CD4-positive, alpha-beta memory T cell (primary cell): ENCODE results near the gene TSPYL6. TPM values are rescaled to one million over a fixed set of nuclear protein-coding genes. Genes with fewer than 3 reads are reported as not detected.

Experiments used
- CTCF ChIA-PET: fragments of 350-600 bp; sonication (Branson Sonifier 250); formaldehyde crosslinking; loops from one replicate; lab custom pipeline; 2021; ENCODE audit warnings: inconsistent platforms; ENCODE audit not compliant: partially characterized antibody; lab: Charles Lee
- POLR2A ChIA-PET: fragments of 350-600 bp; sonication (Branson Sonifier 250); formaldehyde crosslinking; loops from one replicate; lab custom pipeline; 2021; ENCODE audit not compliant: partially characterized antibody; lab: Charles Lee
- DNase-seq, 5 donors: peaks; one replicate each; pipeline versions ENCODE4 v3.0.0 to v3.0.0-alpha.2; 2020 to 2022; ENCODE audit warnings: mixed read lengths in 1 of 5
- H3K27ac ChIP-seq: one replicate; pipeline ENCODE4 v1.7.0; 2013; ENCODE audit warnings: low read depth, low read length
- H3K27me3 ChIP-seq: 2 replicates; pipeline ENCODE4 v1.7.0; 2013; ENCODE audit warnings: mild to moderate bottlenecking, low read length, moderate library complexity; ENCODE audit not compliant: insufficient read depth
- H3K36me3 ChIP-seq: 2 replicates; pipeline ENCODE4 v1.7.0; 2013; ENCODE audit warnings: mild to moderate bottlenecking, low read length, moderate library complexity; ENCODE audit not compliant: insufficient read depth
- H3K4me1 ChIP-seq: 2 replicates; pipeline ENCODE4 v1.7.0; 2013; ENCODE audit warnings: mild to moderate bottlenecking, low read length, moderate library complexity; ENCODE audit not compliant: insufficient read depth
- H3K4me3 ChIP-seq, 2 donors: one replicate each; pipeline ENCODE4 v1.7.0; 2013; ENCODE audit warnings: low read length in 2 of 2, mild to moderate bottlenecking in 1 of 2
- H3K9me3 ChIP-seq, 2 donors: one replicate each; pipeline ENCODE4 v1.7.0; 2013; ENCODE audit warnings: low read length in 2 of 2, control low read depth in 1 of 2; ENCODE audit not compliant: control insufficient read depth in 1 of 2
- H3K27ac Mint-ChIP-seq, 7 donors: one replicate each; pipeline ENCODE4 v1.8.0; 2020 to 2021; ENCODE audit warnings: mixed read lengths in 7 of 7, mild to moderate bottlenecking in 6 of 7, inconsistent platforms in 3 of 7, moderate library complexity in 3 of 7
- H3K27me3 Mint-ChIP-seq, 2 donors: one replicate each; pipeline ENCODE4 v1.8.0; 2020 to 2021; ENCODE audit warnings: mixed read lengths in 2 of 2
- H3K36me3 Mint-ChIP-seq, 2 donors: one replicate each; pipeline ENCODE4 v1.8.0; 2020 to 2021; ENCODE audit warnings: mixed read lengths in 2 of 2, inconsistent platforms in 1 of 2, mild to moderate bottlenecking in 1 of 2
- H3K4me1 Mint-ChIP-seq, 4 donors: one replicate each; pipeline ENCODE4 v1.8.0; 2020 to 2021; ENCODE audit warnings: mixed read lengths in 4 of 4, mild to moderate bottlenecking in 1 of 4
- H3K4me3 Mint-ChIP-seq, 8 donors: one replicate each; pipeline ENCODE4 v1.8.0; 2020 to 2021; ENCODE audit warnings: mixed read lengths in 8 of 8, mild to moderate bottlenecking in 7 of 8, moderate library complexity in 6 of 8, inconsistent platforms in 3 of 8
- H3K9me3 Mint-ChIP-seq, 8 donors: one replicate each; pipeline ENCODE4 v1.8.0; 2020 to 2021; ENCODE audit warnings: mixed read lengths in 8 of 8, mild to moderate bottlenecking in 5 of 8, inconsistent platforms in 3 of 8, moderate library complexity in 1 of 8
- intact Hi-C: fragments of 100-400 bp; cut with micrococcal nuclease; formaldehyde crosslinking; loops from one replicate; pipeline ENCODE4 v1.15.1; 2023
- polyA plus RNA-seq, 2 donors: library from polyadenylated mRNA; unstranded; fragments of 300-500 nt; fragmentation: Illumina TruSeq; gene quantifications; one replicate each; pipeline ENCODE4 v1.2.3, GENCODE V29; 2021
- total RNA-seq, 2 experiments: library from RNA; stranded (reverse); gene quantifications; one replicate each; pipeline ENCODE4 v1.2.3, GENCODE V29; 2021

TSPYL6 gene
- total and polyA plus RNA-seq, 4 experiments from 2014 or later, result not detected

- no peaks in the 10 kb centered on the region for H3K36me3 ChIP-seq
- Mint-ChIP-seq H3K27me3 (no peaks in the 10 kb centered on the region), H3K36me3 (peaks cover 2 to 20% of the 10 kb centered on the region in 2 donors), H3K4me3 (no peak overlapping the region), H3K27ac (no peak overlapping the region), H3K9me3 (peaks cover 0 to 4% (median 0%) of the 10 kb centered on the region in 8 donors), H3K4me1 (peaks cover 0 to 2% (median 1%) of the 10 kb centered on the region in 4 donors)
- no peaks in the 10 kb centered on the region for H3K9me3 ChIP-seq
- DNase-seq, result no peak
- no peak overlapping the region for H3K4me3 ChIP-seq
- H3K27me3 ChIP-seq, result no peaks in the 10 kb centered on the region
- no peak overlapping the region for H3K27ac ChIP-seq
- ChIA-PET POLR2A (no interaction called here), CTCF (interaction anchor here (1.0 kb wide), 1 partner anchor 27 kb away, joined by 3 read pairs; no protein-coding TSS in a partner anchor)
- H3K4me1 ChIP-seq, result no peaks in the 10 kb centered on the region
- intact Hi-C loops, result no loop called here
Observed at GRCh38 chr2:54287532-54287931, 31.5 kb upstream of the TSPYL6 start.

- H3K4me1 Mint-ChIP-seq, result peaks cover 0 to 7% (median 5%) of the 10 kb centered on the region in 4 donors
- intact Hi-C loops, result no loop called here
- no peaks in the 10 kb centered on the region for H3K27me3 Mint-ChIP-seq
- no peak overlapping the region for H3K4me3 Mint-ChIP-seq
- Histone ChIP-seq H3K27me3 (no peaks in the 10 kb centered on the region), H3K4me3 (no peak overlapping the region), H3K27ac (no peak overlapping the region), H3K9me3 (no peaks in the 10 kb centered on the region), H3K36me3 (no peaks in the 10 kb centered on the region), H3K4me1 (no peaks in the 10 kb centered on the region)
- peaks cover 2 to 19% of the 10 kb centered on the region in 2 donors for H3K36me3 Mint-ChIP-seq
- H3K9me3 Mint-ChIP-seq, result peaks cover 0 to 4% (median 0%) of the 10 kb centered on the region in 8 donors
- DNase-seq, result no peak
- POLR2A ChIA-PET, result no interaction called here
- H3K27ac Mint-ChIP-seq, result no peak overlapping the region
- CTCF ChIA-PET, result no interaction called here
Observed at GRCh38 chr2:54285451-54285850, 29.4 kb upstream of the TSPYL6 start.

- peak overlapping the region in 1 of 7 donors; percentile 3 for H3K27ac Mint-ChIP-seq
- no peaks in the 10 kb centered on the region for H3K36me3 ChIP-seq
- POLR2A ChIA-PET, result no interaction called here
- no peak overlapping the region for H3K4me3 ChIP-seq
- no peaks in the 10 kb centered on the region for H3K9me3 ChIP-seq
- H3K36me3 Mint-ChIP-seq, result peaks cover 2 to 18% of the 10 kb centered on the region in 2 donors
- H3K4me3 Mint-ChIP-seq, result no peak overlapping the region
- intact Hi-C loops, result no loop called here
- H3K27me3 Mint-ChIP-seq, result no peaks in the 10 kb centered on the region
- DNase-seq, result no peak
- CTCF ChIA-PET, result no interaction called here
- H3K4me1 Mint-ChIP-seq, result peaks cover 0 to 7% (median 5%) of the 10 kb centered on the region in 4 donors
- H3K4me1 ChIP-seq, result no peaks in the 10 kb centered on the region
- no peak overlapping the region for H3K27ac ChIP-seq
- H3K27me3 ChIP-seq, result no peaks in the 10 kb centered on the region
- peaks cover 0 to 4% (median 0%) of the 10 kb centered on the region in 8 donors for H3K9me3 Mint-ChIP-seq
Observed at GRCh38 chr2:54284826-54285225, 28.8 kb upstream of the TSPYL6 start.

GRCh38 chr2:54279385-54279784 lies 23.4 kb upstream of the TSPYL6 start:
- intact Hi-C loops, result no loop called here

GRCh38 chr2:54275541-54275940 lies 19.5 kb upstream of the TSPYL6 start:
- POLR2A ChIA-PET, result no interaction called here
- Mint-ChIP-seq H3K9me3 (no peaks in the 10 kb centered on the region), H3K27me3 (no peaks in the 10 kb centered on the region), H3K36me3 (peaks cover 6 to 20% of the 10 kb centered on the region in 2 donors), H3K4me3 (no peak overlapping the region), H3K27ac (no peak overlapping the region), H3K4me1 (peaks cover 0 to 5% (median 0%) of the 10 kb centered on the region in 4 donors)
- CTCF ChIA-PET, result no interaction called here
- H3K9me3 ChIP-seq, result no peaks in the 10 kb centered on the region
- no peaks in the 10 kb centered on the region for H3K4me1 ChIP-seq
- no peak overlapping the region for H3K4me3 ChIP-seq
- DNase-seq, result no peak
- H3K36me3 ChIP-seq, result no peaks in the 10 kb centered on the region
- intact Hi-C loops, result no loop called here
- H3K27ac ChIP-seq, result no peak overlapping the region
- no peaks in the 10 kb centered on the region for H3K27me3 ChIP-seq

More at GRCh38 chr2:54279385-54279784, 23.4 kb upstream of the TSPYL6 start:
- Histone ChIP-seq H3K36me3 (no peaks in the 10 kb centered on the region), H3K27me3 (no peaks in the 10 kb centered on the region), H3K4me3 (no peak overlapping the region), H3K4me1 (no peaks in the 10 kb centered on the region), H3K9me3 (no peaks in the 10 kb centered on the region), H3K27ac (no peak overlapping the region)
- no peak for DNase-seq
- POLR2A ChIA-PET, result no interaction called here
- H3K4me3 Mint-ChIP-seq, result no peak overlapping the region
- no peak overlapping the region for H3K27ac Mint-ChIP-seq
- peaks cover 0 to 7% (median 5%) of the 10 kb centered on the region in 4 donors for H3K4me1 Mint-ChIP-seq
- CTCF ChIA-PET, result no interaction called here
- peaks cover 0 to 3% of the 10 kb centered on the region in 2 donors for H3K36me3 Mint-ChIP-seq
- H3K9me3 Mint-ChIP-seq, result peaks cover 0 to 1% (median 0%) of the 10 kb centered on the region in 8 donors
- no peaks in the 10 kb centered on the region for H3K27me3 Mint-ChIP-seq

- peaks cover 6 to 17% of the 10 kb centered on the region in 2 donors for H3K36me3 Mint-ChIP-seq
- no peaks in the 10 kb centered on the region for H3K9me3 Mint-ChIP-seq
- Histone ChIP-seq H3K27ac (no peak overlapping the region), H3K27me3 (no peaks in the 10 kb centered on the region), H3K9me3 (no peaks in the 10 kb centered on the region), H3K4me3 (no peak overlapping the region), H3K4me1 (no peaks in the 10 kb centered on the region), H3K36me3 (no peaks in the 10 kb centered on the region)
- intact Hi-C loops, result no loop called here
- no peak overlapping the region for H3K4me3 Mint-ChIP-seq
- H3K27ac Mint-ChIP-seq, result no peak overlapping the region
- no peak for DNase-seq
- ChIA-PET CTCF (no interaction called here), POLR2A (no interaction called here)
- H3K27me3 Mint-ChIP-seq, result no peaks in the 10 kb centered on the region
- peaks cover 0 to 5% (median 0%) of the 10 kb centered on the region in 4 donors for H3K4me1 Mint-ChIP-seq
Observed at GRCh38 chr2:54274781-54275242, 18.8 kb upstream of the TSPYL6 start.

- Histone ChIP-seq H3K9me3 (no peaks in the 10 kb centered on the region), H3K4me1 (no peaks in the 10 kb centered on the region), H3K27me3 (no peaks in the 10 kb centered on the region), H3K36me3 (no peaks in the 10 kb centered on the region), H3K27ac (no peak overlapping the region), H3K4me3 (no peak overlapping the region)
- Mint-ChIP-seq H3K27ac (no peak overlapping the region), H3K36me3 (peaks cover 6 to 18% of the 10 kb centered on the region in 2 donors), H3K9me3 (no peaks in the 10 kb centered on the region), H3K4me3 (no peak overlapping the region), H3K4me1 (peaks cover 0 to 5% (median 0%) of the 10 kb centered on the region in 4 donors), H3K27me3 (no peaks in the 10 kb centered on the region)
- intact Hi-C loops, result no loop called here
- CTCF ChIA-PET, result no interaction called here
- DNase-seq, result no peak
- POLR2A ChIA-PET, result no interaction called here
Observed at GRCh38 chr2:54271843-54272627, 16.0 kb upstream of the TSPYL6 start.
